ENCODE results near the gene TRIM28.

DNA sequence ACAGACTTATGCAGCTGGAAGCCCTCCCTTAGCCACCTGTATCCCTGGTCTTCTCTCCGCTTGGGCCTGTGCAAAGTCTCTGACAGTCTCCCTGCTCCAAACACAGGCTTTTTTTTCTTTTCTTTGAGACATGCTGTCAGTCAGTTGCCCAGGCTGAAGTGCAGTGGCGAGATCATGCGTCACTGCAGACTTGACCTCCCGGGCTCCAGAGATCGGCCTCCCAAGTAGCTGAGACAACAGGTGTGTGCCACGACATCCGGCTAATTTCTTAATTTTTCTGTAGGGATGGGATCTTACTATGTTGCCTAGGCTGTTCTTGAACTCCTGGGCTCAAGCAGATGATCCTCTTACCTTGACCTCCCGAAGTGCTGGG lies 27.7 kb downstream of the TRIM28 start:
- TF ChIP-seq, protein P1, sequence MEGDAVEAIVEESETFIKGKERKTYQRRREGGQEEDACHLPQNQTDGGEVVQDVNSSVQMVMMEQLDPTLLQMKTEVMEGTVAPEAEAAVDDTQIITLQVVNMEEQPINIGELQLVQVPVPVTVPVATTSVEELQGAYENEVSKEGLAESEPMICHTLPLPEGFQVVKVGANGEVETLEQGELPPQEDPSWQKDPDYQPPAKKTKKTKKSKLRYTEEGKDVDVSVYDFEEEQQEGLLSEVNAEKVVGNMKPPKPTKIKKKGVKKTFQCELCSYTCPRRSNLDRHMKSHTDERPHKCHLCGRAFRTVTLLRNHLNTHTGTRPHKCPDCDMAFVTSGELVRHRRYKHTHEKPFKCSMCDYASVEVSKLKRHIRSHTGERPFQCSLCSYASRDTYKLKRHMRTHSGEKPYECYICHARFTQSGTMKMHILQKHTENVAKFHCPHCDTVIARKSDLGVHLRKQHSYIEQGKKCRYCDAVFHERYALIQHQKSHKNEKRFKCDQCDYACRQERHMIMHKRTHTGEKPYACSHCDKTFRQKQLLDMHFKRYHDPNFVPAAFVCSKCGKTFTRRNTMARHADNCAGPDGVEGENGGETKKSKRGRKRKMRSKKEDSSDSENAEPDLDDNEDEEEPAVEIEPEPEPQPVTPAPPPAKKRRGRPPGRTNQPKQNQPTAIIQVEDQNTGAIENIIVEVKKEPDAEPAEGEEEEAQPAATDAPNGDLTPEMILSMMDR (conservative IDR thresholded peaks at IDR 0.05; ENCODE audit: low read length) = no peak
- TF ChIP-seq EZH2phosphoT487 (IDR thresholded peaks at IDR 0.05; ENCODE audit: borderline replicate concordance) = no peak

Data from Loucy (cell line).